Stimulated activated CD8-positive, alpha-beta memory T cell treated with anti-CD3 and anti-CD28 coated beads, Interleukin-7, amount 100 ng/mL, for 4 hours (primary cell): ENCODE data around the gene PBX2.

Source experiments
- DNase-seq, 2 donors: peaks; one replicate each; pipeline ENCODE4 v3.0.0-alpha.2; 2020; ENCODE audit warnings: low read depth in 2 of 2

PBX2 gene

DNA sequence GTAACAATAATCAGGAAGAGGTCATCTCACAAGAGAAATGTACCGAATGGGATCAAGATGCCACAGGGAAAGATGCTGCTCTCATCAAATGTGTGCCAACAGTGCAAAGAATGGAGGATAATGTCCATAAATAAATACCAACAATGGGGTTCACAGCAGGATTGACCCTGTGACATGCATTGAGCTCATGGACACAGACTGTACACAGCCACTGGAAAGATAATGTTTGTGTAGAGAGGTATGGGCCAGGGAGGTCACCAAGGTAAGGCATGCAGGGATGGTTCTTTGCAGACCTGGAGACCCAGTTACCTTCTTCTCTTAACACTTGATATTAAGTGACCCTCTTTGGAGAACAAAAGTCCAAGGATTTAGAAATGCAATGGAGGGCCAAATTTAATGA lies 15.6 kb downstream of the PBX2 start:
- DNase-seq: no peak

DNA sequence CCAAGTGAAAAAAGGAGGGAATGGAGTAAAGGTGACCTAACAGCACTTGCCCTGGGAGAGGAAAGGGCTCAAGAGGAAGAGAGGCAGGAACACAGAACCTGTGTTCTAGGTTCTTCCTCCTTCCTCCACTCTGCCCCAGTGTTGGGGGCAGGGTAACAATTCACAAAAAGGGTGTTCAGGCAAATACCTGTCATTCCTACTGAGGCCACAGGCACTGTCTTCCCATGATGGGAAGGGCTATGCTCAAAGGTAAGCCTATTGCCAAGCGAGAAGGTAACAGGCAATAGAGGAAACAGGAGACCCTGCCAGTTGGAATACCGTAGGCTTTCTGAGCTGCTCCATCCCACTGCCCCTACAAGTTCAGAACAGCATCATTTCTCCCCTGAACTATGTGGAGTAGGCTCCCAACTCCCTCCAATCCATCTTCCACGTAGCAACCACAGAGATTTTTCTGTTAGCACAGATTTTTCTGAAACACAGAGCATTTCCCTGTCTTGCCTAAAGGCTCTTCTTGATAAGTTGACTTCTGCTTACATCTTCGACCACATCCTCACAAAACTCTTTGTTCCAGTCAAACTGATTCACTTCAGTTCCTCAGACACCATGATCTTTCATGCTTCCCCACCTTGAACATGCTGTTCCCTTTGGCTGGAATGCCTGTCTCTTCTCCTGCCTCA lies 16.8 kb downstream of the PBX2 start:
- no peak for DNase-seq

- no peak for DNase-seq
These were observed 18.8 kb downstream of the PBX2 start for GRCh38 chr6:32171234-32171633.

GRCh38 chr6:32170294-32170693 lies 19.7 kb downstream of the PBX2 start:
- DNase-seq: no peak

DNA sequence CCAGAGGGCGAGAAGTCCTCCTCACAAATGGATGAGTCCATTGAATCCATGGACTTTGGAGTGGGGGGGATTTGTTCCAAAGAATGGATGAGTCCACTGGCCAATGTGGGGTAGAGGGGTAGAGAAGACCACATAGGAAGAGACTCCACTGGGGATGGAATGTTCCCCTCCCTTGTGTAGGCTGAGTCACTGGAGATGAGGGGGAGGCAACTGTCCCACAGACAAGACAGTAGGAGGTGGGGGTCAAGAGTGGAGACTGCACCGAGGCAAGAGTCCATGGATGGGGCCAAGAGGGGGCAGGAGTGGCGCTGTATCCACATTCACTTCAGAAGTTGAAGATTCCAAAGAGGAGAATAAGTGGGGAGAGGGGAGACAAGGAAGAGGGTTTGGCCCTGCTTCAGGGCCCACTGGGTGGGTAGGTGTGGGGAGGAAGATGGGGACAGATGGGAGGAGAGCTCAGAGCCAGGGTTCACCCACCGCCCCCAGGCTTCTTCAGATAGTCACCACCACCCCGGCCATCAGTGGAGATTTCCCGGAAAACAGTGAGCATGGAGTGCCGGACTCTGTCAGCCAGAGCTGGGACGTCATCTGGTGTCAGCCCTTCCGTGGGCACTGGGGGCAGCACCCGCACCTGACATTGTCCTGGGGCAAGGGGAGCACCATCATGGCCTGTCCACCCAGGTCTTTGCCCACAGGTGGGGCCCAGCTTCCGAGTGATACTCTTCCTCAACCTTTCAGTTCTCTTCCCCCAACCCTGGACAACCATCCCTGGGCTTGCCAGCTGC lies 21.0 kb downstream of the PBX2 start:
- DNase-seq: no peak

DNA sequence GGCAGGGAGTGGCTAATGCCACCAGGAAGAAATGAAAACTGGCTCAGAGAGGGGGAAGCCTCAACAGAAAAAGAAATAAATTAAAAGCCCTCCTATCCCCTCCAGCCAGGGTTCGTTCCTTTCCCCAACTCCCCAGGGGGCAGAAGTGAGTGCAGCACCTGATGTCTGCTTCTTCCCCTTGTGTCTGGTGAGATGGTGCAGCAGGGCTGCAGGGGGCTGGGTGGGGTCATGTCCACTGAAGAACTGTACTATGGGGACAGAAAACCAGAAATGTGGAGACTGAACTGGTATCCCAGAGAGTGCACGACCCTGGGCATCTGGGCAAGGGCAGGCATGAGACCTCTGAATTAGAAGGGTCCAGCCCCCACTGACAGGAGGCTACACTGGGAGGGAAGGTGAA lies 21.7 kb downstream of the PBX2 start:
- DNase-seq: no peak

DNA sequence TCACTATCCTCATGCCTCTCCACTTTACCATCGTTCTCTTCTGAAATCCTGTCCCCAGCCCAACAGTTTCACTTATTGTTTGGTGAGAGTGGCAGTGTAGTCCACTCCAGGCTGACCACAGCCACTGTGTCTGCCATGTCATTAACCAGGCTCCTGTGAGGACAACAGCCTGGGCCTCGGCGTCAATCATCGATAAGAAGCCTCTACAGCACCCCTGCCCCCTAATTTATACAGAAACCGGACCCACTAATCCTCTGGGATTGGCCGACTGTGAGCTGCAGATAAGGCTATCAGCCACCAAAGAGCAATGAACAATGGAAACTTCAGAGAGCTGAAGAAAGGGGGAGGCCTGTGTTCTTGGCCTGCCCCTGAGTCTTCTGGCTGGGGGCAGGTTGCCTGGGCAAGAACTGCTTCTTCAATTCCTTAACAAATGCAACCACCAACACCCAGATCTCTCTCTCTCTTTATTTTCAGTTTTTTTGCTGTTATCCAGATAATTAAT lies 22.2 kb downstream of the PBX2 start:
- DNase-seq: no peak

DNA sequence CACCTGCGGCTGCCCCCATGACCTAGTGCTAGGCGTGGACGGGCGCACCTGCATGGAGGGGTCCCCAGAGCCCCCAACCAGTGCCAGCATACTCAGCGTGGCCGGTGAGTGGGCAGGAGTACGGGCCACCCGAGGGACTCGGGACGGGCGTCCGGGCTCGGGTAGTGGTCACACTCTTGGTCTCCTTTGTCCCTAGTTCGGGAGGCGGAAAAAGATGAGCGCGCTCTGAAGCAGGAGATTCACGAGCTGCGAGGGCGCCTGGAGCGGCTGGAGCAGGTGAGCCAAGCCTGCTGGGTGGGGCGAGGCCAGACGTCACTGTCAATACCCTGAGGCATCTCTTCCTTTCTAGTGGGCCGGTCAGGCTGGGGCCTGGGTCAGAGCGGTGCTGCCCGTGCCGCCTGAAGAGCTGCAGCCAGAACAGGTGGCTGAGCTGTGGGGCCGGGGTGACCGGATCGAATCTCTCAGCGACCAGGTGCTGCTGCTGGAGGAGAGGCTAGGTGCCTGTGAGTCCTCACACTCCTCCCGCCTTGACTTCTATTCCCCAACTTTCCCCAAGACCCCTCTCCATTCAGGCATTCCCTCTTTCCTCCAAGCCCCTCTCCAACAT lies 22.7 kb downstream of the PBX2 start:
- DNase-seq: no peak

- no peak for DNase-seq
These were observed 23.5 kb downstream of the PBX2 start for GRCh38 chr6:32166411-32167061.

GRCh38 chr6:32164295-32164694 lies 25.7 kb downstream of the PBX2 start, which contains the start of gene EGFL8:
EGFL8 (plus strand) TSS chr6:32164595; CDS start chr6:32166166, 1,571 bp downstream.
- no peak for DNase-seq

DNA sequence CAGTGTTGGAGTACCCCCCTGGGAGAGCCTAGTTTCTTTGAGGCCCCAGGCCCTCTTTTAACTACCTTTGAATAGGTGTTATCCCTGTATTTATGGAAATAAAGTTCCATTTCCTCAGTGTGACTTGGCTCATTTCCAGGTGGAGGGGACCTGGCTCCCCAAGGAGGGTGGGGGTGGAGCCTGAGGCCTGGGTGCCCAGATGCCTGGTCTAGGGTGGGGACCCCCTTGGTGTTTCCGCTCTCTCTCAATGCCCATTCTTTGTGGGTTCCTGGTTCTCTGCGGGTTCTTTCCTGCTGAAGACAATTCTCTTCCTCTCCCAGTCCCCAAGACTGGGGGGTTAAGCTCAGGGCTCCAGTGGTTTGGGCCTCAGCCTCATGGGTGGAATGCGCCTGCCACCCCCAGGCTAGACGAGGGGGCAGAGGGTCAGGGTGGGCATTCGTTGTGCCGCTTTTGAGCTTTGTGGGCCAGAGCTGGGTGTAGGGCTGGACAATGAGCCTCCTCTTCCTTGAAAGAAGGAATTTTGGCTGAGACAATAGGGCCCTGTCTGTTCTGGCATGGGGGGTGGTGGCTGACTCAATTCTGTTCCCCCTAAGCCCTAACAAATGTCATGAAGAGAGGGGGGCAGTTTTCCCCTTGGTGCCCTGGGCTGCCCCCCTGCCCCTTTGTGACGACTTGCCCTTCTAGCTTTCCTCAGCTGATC lies 26.3 kb downstream of the PBX2 start:
- no peak for DNase-seq

GRCh38 chr6:32158052-32158451 lies 31.9 kb downstream of the PBX2 start:
- DNase-seq: no peak

GRCh38 chr6:32156891-32157290 lies 33.1 kb downstream of the PBX2 start:
- no peak for DNase-seq

- DNase-seq: peak; percentile 39 to 53
These were observed 35.4 kb downstream of the PBX2 start for GRCh38 chr6:32154514-32155161.

GRCh38 chr6:32153564-32154513 lies 36.2 kb downstream of the PBX2 start, which contains the start of gene PPT2:
PPT2 (plus strand) TSS chr6:32154141; CDS start chr6:32154595, 454 bp downstream.
- DNase-seq: peak; percentile 70 to 72

DNA sequence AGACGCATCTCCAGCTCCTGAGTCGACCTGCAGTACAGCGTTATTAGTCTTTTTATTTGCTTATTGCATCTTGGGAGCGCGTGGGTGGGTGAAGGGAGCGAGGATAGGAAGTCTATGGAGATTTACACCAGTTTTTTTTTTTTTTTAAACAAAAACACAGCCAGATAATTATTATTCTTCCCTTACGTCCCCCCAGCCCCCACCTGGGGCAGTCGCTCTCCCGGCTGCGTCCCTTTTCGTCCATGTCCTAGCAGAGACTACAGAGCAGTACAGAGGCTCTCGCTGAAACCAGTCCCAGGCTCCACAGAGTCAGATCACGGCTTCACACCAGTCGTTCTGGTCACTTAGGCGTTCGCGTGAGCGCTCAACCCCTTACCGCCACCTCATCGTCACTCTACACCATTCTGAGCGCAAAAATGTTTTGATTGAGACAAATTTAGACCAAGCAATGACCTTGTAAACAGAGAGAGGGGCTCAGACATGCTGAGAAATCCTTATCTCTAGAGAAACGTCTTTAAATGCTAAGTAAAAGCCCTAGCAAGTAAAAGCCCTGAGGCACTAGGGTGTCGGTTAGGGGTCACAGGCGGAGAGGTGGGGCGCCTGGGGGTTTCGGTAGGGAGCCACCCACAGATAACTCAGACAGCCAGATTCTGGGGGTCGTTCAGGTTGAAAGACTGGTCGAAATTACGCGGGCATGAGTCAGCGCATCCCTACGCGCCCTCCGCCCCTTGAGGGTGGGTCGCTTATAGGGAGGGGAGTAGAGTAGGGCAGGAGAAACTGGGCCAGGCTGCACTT lies 37.0 kb downstream of the PBX2 start:
- DNase-seq: no peak

DNA sequence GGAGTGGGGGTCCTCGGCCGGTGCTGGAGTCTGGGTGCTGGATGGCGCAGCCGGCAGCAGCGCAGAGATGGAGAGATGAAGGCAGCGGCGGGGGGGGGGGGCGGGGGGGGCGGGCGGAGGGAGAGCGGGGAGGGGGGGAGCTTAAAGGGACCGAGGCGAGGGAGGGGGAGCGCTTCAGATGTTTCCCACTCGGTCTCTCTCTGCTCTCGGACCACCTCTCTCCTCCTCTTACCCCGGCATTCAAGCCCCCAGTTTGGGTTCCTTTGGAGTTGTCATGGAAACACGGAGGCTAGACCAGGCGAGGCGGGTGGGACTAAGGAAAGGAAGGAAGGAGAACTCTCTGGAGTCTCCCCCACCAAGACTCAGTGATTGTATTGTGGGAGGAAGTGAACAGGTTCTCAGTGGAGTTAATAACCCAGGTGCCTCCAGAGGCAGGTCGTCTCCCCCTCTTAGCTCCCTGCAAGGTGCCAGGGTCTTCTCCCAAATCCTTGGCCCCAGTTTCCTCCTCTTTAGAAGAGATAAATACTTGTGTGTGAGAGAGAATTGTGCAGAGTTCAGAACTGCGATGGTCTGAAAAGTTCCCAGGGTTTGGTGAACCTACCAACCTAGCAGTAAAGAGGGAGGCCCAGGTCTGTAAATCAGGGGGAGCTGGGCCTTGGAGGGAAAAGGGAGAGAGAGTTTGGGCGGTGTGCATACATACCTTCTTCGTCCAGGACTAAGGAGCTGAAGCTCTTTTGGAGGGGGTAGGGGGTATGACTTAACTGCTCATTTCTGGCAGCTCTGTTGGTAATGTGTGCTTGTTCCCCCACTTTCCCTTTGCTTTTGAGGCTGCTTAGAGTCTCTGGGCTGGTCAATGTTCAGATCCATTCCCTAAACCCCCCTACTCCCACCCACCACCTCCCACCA lies 37.9 kb downstream of the PBX2 start, which contains the start of gene PRRT1:
TSS of gene PRRT1 (minus strand) at position 77 of the 906 bp plus-strand sequence. CDS start 112 bp downstream, outside the sequence.
- no peak for DNase-seq
